Measurements from ENCODE around the gene ATRAID. TPM values are rescaled to one million over a fixed set of nuclear protein-coding genes. Genes with fewer than 3 reads are reported as not detected.

The ATRAID gene
- total and polyA plus RNA-seq, 2 of the 8 experiments (the other 6 are each of a cell fraction or from before 2014, with no cell fraction given) = 109 to 280 TPM

DNA sequence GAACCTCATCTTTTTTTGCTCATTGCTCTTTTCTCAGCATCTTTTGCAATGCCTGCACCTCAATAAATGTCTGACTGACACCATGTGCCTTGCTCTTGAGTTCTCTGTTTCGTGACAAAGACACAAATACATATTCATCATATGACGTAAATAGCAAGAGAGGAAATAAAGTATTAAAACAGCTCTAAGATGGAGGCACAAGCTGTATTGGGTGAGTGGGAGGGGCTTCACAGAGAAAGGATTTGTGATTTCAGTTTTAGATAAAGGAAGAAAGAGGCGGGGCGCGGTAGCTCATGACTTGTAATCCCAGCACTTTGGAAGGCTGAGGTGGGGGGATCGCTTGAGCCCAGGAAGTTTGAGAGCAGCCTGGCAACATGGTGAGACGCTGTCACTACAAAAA is 8.2 kb downstream of the ATRAID start:
- Histone ChIP-seq H3K4me3 (ENCODE audit: extremely low read depth in 1 of 4, insufficient read depth in 2 of 4, low read depth in 3 of 4, low read length in 4 of 4) (no peak overlapping the region), H3K27me3 (replicated peaks in 1 of 4; ENCODE audit: control insufficient read depth in 3 of 4, extremely low read depth in 1 of 4, insufficient read depth in 3 of 4, low read length in 3 of 4) (no peaks in the 10 kb centered on the region), H2AFZ (ENCODE audit: low read length) (no peak overlapping the region), H4K5ac (ENCODE audit: insufficient read length, low read depth, low read length) (no peak overlapping the region), H3K4me2 (ENCODE audit: insufficient read depth in 1 of 2, low read depth in 2 of 2, low read length in 2 of 2) (no peak overlapping the region), H3K23me2 (ENCODE audit: low read depth, low read length) (peaks cover 4% of the 10 kb centered on the region), H3K56ac (replicated peaks; ENCODE audit: insufficient read length, low read depth, low read length) (no peak overlapping the region), H3K79me2 (ENCODE audit: control insufficient read depth in 1 of 2, insufficient read depth in 2 of 2, low read length in 2 of 2) (peaks cover 7 to 22% of the 10 kb centered on the region in 2 experiments), H2AK5ac (ENCODE audit: low read depth, low read length) (no peak overlapping the region), H3K4ac (replicated peaks; ENCODE audit: insufficient read length, low read depth, low read length) (no peak overlapping the region), H3K18ac (ENCODE audit: extremely low read depth, low read length) (no peak overlapping the region), H4K91ac (replicated peaks; ENCODE audit: insufficient read length, low read length) (no peak overlapping the region), H2BK15ac (ENCODE audit: low read length) (no peak overlapping the region), H3K27ac (ENCODE audit: low read depth, low read length) (no peak overlapping the region), H2BK12ac (ENCODE audit: low read depth, low read length) (no peak overlapping the region), H2BK5ac (ENCODE audit: low read depth, low read length) (no peak overlapping the region), H3K79me1 (ENCODE audit: low read depth, low read length) (peaks cover 3% of the 10 kb centered on the region; the same call in 1 of the 2 replicates), H2BK120ac (replicated peaks; ENCODE audit: low read depth, low read length) (no peak overlapping the region), H3K4me1 (replicated peaks in 1 of 4; ENCODE audit: control insufficient read depth in 3 of 4, insufficient read depth in 4 of 4, low read length in 3 of 4) (peaks cover 0 to 9% (median 5%) of the 10 kb centered on the region in 4 experiments; a peak in 6 of 7 replicates), H4K20me1 (replicated peaks in 1 of 2; ENCODE audit: control insufficient read depth in 1 of 2, insufficient read depth in 2 of 2, low read length in 2 of 2) (peaks cover 2 to 4% of the 10 kb centered on the region in 2 experiments), H2BK20ac (ENCODE audit: low read length) (no peak overlapping the region), H4K8ac (ENCODE audit: extremely low read depth, insufficient read depth, low read length) (no peak overlapping the region), H3K14ac (ENCODE audit: insufficient read length) (no peak overlapping the region), H3K36me3 (ENCODE audit: control insufficient read depth in 2 of 4, insufficient read depth in 4 of 4, low read length in 3 of 4) (peaks cover 43 to 77% (median 62%) of the 10 kb centered on the region in 4 experiments), H3K23ac (ENCODE audit: insufficient read length) (no peak overlapping the region), H3K9me3 (ENCODE audit: insufficient read depth in 2 of 2, low read depth in 1 of 2, low read length in 1 of 2) (no peaks in the 10 kb centered on the region), H3K9ac (replicated peaks in 1 of 4; ENCODE audit: extremely low read depth in 1 of 4, low read depth in 3 of 4, low read length in 3 of 4) (no peak overlapping the region)
- WGBS, 2 experiments (ENCODE audit: extremely low coverage in 1 of 2, insufficient coverage in 1 of 2, insufficient read length in 1 of 2, insufficient replicate concordance in 2 of 2, low coverage in 1 of 2, low lambda C conversion rate in 2 of 2, missing lambda C conversion rate in 1 of 2) = 90% methylated on average over 7 of the region's 7 CpGs; no CpG with 5 or more reads in 1 of the 2 experiments
- DNase-seq (ENCODE audit: low read depth in 1 of 2, low spot score in 2 of 2) (no peak), FAIRE-seq (no peak)
- TF ChIP-seq SAP30 (IDR thresholded peaks at IDR 0.05; ENCODE audit: insufficient read depth, insufficient replicate concordance, low read length) = no peak
- no peak for TF ChIP-seq CBX8 (IDR thresholded peaks at IDR 0.05; ENCODE audit: borderline replicate concordance, low read depth, low read length)
- no peak for TF ChIP-seq CHD1 (IDR thresholded peaks at IDR 0.05; ENCODE audit: low read depth, low read length)
- CTCF ChIA-PET (ENCODE audit: partially characterized antibody) = interaction anchor here (0.6 to 2.0 kb wide), 7 partner anchors 16 to 104 kb away, joined by 3 to 6 read pairs (median 3); no protein-coding TSS in a partner anchor
- POLR2A ChIA-PET (ENCODE audit: partially characterized antibody) = interaction anchor here (0.9 to 29.6 kb wide), 5 partner anchors 11 to 157 kb away, joined by 3 to 835 read pairs (median 9); partner anchors contain the start of genes ATRAID and SLC5A6

Data from H1 (cell line).